Measurements from ENCODE around the gene SUSD3. TPM values are rescaled to one million over a fixed set of nuclear protein-coding genes. Genes with fewer than 3 reads are reported as not detected.

The SUSD3 gene
- total RNA-seq, 4 donors from 2014 or later: 2.8 to 6.4 (median 5.1) TPM

GRCh38 chr9:93093877-93094657, 35.6 kb downstream of the SUSD3 start:
- Histone ChIP-seq H3K27me3 (no peaks in the 10 kb centered on the region), H3K9me3 (peaks cover 6% of the 10 kb centered on the region), H3K4me1 (peaks cover 52% of the 10 kb centered on the region), H3K36me3 (no peaks in the 10 kb centered on the region), H3K4me3 (no peak overlapping the region), H3K27ac (peak overlapping the region; percentile 24)
- TF ChIP-seq CTCF (IDR thresholded peaks at IDR 0.05) (no peak), POLR2AphosphoS5 (IDR thresholded peaks at IDR 0.05) (no peak), EP300 (IDR thresholded peaks at IDR 0.05) (no peak), POLR2A (IDR thresholded peaks at IDR 0.05) (no peak)
- DNase-seq (ENCODE audit: low spot score in 2 of 2): peak; percentile 72 to 74
- WGBS: 74% methylated on average over 6 of the region's 7 CpGs

- 46% methylated on average over 10 of the region's 11 CpGs for WGBS
- peak overlapping the region; percentile 97 for H3K27ac ChIP-seq
- H3K9me3 ChIP-seq: peaks cover 6% of the 10 kb centered on the region
- peaks cover 58% of the 10 kb centered on the region for H3K4me1 ChIP-seq
- H3K4me3 ChIP-seq: peak overlapping the region; percentile 100
- peak in 1 of 2 donors; percentile 83 for DNase-seq (ENCODE audit: low spot score in 2 of 2)
- TF ChIP-seq POLR2A (IDR thresholded peaks at IDR 0.05) (no peak), POLR2AphosphoS5 (IDR thresholded peaks at IDR 0.05) (no peak), EP300 (IDR thresholded peaks at IDR 0.05) (no peak), CTCF (IDR thresholded peaks at IDR 0.05) (no peak)
- H3K27me3 ChIP-seq: no peaks in the 10 kb centered on the region
- H3K36me3 ChIP-seq: no peaks in the 10 kb centered on the region
These were observed 36.2 kb downstream of the SUSD3 start for GRCh38 chr9:93094658-93095204.

GRCh38 chr9:93095205-93096130, 37.0 kb downstream of the SUSD3 start:
- peaks cover 65% of the 10 kb centered on the region for H3K4me1 ChIP-seq
- peak overlapping the region; percentile 97 for H3K27ac ChIP-seq
- H3K36me3 ChIP-seq: no peaks in the 10 kb centered on the region
- peaks cover 6% of the 10 kb centered on the region for H3K9me3 ChIP-seq
- peak overlapping the region; percentile 100 for H3K4me3 ChIP-seq
- TF ChIP-seq POLR2A (IDR thresholded peaks at IDR 0.05): peak; percentile 69 to 72
- TF ChIP-seq POLR2AphosphoS5 (IDR thresholded peaks at IDR 0.05): peak in 1 of 3 donors; percentile 55
- TF ChIP-seq EP300 (IDR thresholded peaks at IDR 0.05): no peak
- no peak for TF ChIP-seq CTCF (IDR thresholded peaks at IDR 0.05)
- peak; percentile 100 for DNase-seq (ENCODE audit: low spot score in 2 of 2)
- WGBS: 10% methylated on average over 2 of the region's 95 CpGs
- no peaks in the 10 kb centered on the region for H3K27me3 ChIP-seq

GRCh38 chr9:93096131-93096802, 37.8 kb downstream of the SUSD3 start, which contains the start of gene CARD19:
Gene CARD19, plus strand, starts transcription at chr9:93096217. Its CDS starts 129 bp downstream, at chr9:93096346.
- peak in 1 of 2 donors; percentile 89 for DNase-seq (ENCODE audit: low spot score in 2 of 2)
- 0% methylated on average over 38 of the region's 65 CpGs for WGBS
- Histone ChIP-seq H3K9me3 (no peaks in the 10 kb centered on the region), H3K4me1 (peaks cover 65% of the 10 kb centered on the region), H3K4me3 (peak within 1 kb of the TSS; percentile 100), H3K27me3 (no peaks in the 10 kb centered on the region), H3K27ac (peak within 1 kb of the TSS; percentile 97), H3K36me3 (no peaks in the 10 kb centered on the region)
- TF ChIP-seq EP300 (IDR thresholded peaks at IDR 0.05) (no peak), POLR2A (IDR thresholded peaks at IDR 0.05) (peak in 1 of 2 donors; percentile 79), POLR2AphosphoS5 (IDR thresholded peaks at IDR 0.05) (peak in 1 of 3 donors; percentile 40), CTCF (IDR thresholded peaks at IDR 0.05) (no peak)
